Cerebellar nuclear complex (tissue), 1 donor: ENCODE results near the gene SCRN2.

Experiments used
- DNase-seq, 2 experiments: peaks; one replicate each; lab custom pipeline; 2025; lab: John Stamatoyannopoulos, UW

The SCRN2 gene

DNA sequence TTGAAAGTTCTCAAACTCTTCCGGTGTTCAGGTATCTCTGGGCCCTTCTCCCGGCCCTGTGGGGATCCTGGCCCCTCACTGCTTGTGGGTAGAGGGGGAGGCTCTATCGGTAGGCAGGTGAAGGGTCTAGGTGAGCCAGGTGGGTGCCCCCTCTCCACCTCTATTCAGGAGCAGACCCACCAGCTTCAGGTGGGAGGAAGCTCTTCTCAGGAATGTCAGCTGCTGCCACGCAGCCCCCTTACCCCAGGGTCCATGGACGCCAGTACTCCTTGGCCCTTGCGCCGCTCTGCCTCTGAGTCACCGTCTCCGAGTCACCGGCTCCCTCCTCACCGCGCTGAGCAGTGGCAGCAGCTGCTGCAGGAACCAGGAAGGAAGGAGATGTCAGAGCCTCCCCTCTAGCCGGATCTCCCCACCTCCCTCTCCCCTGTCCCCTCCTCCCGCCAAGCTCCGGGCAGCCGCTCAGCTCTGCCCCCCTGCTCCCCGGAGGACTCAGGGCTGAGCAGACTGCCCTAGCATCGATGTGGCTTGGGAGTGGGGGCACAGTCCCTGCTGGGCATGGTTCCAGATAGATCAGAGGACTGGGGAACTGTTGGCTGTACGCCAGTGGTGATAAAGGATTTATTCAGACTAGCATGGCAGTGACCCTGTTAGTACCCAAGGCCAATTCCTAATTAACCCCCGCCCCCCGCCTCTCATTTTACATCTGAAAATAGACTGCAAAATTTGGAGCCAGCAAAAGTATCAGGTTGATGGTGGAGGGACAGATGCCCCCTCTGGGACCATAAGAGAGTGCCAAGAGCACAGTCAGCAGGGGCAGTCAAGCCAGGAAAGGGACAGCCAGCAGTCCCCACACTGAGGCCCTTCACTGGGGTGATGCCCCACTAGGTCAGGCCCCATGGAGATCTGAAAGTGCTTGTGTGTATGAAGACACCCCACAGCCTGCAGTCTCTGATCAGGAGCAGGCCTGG lies 19.4 kb downstream of the SCRN2 start, which contains the start of gene OSBPL7:
Gene OSBPL7 (minus strand): TSS at position 371 of the 968 bp plus-strand sequence. CDS start 1,516 bp downstream, outside the sequence.
- DNase-seq: no peak

DNA sequence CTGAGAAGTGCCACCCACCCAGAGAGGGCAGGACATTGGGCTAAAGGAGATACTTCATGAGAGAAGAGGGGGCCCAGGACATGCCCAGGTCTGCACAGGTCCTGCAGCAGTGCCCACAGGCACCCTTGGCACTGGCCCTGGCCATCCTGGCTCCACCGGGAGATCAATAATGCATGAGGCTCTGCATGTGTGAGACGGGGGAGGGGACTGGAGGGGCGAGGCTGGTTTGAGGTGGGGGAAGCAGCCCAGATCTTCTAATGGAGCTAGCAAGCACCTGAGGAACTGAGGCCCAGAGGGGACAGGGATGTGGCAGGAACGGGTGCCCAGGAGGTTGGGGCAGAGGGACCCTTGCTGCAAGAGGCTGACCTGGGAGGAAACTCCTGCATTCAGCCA lies 20.0 kb downstream of the SCRN2 start:
- no peak for DNase-seq

DNA sequence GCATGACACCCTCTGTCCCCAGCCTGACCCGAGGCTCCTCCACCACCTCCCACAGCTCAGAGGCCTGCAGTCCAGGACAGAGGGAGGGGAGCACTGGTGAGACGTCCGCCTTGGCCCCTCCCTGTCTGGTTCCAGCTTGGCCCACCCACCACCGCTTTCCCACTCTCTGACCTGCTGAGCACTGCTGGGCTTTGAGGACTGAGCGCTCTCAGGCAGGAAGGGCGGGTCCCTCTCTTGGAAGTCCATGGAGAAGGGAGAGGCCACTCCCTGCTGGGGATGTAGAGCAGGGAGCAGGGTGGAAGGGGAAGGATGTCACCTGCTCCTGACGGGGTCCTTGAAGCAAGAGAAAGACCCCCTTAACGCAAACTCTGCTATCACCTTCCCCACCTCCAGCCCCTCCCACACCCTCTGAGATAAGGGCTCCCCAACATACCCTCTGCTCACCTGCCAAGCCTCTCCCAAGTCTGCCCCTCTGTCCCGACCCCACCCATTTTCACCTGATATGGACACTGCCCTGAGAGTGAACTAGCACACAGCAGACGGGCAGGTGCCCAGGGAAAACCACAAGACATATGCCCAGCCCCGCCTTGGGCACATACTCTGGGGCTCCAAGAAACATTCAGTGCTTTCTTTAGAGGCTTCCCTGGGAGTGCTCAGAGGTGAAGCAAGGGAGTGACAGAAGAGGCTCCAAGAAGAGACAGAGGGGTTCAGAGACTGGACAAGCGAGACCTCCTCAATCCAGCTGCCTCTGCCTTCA lies 20.9 kb downstream of the SCRN2 start:
- no peak for DNase-seq

DNA sequence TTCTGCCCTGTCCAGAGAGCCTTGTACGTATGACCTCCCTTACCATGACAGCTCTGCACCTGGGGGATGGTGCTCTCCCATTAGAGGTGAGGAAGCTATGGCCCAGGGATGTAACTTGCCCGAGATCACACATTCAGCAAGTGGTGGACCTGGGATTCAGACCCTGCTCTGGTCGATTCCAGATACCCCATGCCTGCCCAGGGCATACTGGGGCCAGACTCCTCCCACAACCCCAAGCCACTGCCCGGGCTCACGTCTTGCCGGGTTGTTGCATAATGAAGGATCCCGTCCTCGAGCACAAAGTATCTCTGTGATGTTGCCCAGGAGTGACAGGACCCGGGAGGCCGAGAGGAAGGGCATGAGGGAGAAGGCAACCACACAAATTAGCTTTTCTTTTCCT lies 21.6 kb downstream of the SCRN2 start:
- DNase-seq: no peak

DNA sequence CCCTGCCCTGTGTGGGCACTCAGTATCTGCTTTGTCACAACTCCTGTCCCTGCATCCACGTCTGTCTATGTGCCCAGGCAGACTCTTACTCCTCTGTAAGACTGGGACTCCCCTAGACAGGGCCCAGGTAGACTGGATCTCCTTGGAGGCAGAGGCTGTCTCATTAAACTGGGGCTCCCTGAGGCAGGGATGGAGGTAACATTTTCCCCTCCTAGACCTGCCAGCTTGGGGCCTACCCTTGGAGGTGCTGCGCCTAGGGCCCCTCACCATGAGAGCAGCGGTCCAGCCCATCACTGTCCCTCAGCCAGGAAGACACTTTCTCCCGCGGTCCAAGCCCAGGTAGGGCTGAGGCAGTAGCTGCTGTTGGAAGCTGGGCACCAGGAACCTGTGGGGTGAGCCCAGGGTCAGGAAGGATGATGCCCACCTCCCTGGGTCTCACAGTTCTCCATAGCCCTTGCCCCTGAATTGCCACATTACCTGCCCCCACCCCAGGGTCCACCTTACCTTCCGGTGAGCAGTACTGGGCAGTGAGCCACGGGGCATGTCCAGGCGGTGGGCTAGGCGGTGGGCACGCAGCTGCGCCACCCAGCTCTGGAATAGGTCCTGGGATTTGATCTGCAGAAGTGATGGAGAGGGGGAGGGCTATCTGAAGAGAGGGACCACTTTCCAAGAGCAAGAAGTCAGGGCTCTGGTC lies 22.9 kb downstream of the SCRN2 start:
- no peak for DNase-seq

DNA sequence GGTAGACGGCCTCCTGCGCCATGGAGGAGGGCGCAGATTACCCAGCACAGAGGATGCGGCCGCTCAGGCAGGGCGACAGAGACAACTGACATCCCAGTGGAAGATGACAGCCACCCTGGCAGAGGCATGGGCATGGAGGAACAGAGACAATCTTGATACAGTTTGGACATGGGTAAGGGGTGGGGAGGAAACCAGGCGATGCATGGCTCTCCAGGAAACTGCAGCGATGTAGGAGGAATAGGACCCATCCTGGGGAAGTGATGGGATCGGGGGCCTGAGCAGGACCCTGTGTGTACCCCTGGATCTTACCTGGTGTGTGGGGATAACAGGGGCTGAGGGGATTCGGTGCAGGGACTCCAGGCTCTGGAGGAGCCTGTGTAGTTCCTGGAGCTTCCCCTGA lies 24.1 kb downstream of the SCRN2 start:
- DNase-seq: no peak

DNA sequence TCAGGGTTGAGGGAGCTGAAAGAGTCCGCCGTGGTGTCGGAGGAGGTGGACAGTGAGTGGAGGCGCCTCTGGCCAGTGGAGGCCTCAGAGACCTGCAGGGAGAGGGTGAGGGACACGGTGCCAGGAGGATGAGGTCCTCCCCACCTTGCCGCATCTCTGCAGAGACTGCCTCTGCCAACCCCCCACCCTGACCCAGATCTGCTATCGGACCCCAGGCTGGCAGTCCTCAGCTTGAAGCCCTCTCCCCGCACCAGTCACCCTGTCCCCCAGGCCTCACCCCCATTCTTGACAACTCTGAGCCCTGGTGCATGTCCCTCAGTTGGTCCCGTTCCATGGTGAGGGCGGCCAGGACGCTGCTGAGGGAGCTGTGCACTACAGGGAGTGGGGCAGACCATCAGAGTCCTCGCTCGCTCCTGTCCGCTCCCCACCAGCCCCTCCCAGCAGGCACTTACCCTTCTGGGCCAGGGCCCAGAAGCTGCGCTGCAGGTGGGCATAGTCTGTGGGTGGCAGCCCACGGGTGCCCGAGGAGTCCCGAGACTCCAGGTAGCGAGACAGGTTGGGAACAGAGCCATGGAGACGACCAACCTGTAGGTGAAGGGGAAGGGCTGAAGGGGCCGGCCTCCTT lies 24.9 kb downstream of the SCRN2 start:
- no peak for DNase-seq

DNA sequence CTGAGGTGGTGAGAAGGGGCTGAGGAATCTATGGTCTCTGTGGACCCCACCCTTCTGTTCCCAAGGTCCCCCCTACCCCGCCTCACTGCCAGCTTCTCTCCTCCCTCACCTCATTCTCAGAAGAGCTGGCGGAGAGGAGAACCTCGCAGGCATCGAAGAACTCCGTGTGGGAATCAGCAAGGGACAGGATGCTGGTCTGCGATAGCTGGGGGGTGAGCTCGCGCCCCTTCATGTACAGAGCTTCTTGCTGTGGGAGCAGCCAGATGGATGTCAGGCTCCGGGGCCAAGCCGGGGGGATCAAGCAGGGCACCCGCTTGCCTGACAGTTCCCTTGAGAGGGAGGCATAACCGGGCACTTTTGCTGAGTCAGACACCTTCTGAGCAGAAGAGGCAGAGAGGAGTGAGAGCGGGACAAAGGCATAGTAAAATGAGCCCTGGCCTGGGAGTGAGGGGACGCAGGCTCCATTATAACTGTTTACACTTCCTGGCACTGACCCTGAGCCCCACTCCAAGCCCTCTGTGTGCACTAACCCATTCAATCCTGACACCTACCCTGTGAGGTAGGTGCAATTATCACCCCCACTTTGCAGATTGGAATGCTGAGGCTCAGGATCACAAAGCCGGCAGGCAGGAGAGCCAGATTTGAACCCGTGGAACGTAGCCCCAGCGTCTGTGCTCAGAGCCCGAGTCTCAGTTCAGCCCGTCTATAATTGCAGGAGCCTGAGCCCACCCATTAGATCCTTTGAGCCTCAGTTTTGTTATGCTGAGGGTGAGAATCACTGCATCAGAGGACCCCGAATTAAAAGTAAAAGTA lies 25.8 kb downstream of the SCRN2 start:
- DNase-seq: no peak

DNA sequence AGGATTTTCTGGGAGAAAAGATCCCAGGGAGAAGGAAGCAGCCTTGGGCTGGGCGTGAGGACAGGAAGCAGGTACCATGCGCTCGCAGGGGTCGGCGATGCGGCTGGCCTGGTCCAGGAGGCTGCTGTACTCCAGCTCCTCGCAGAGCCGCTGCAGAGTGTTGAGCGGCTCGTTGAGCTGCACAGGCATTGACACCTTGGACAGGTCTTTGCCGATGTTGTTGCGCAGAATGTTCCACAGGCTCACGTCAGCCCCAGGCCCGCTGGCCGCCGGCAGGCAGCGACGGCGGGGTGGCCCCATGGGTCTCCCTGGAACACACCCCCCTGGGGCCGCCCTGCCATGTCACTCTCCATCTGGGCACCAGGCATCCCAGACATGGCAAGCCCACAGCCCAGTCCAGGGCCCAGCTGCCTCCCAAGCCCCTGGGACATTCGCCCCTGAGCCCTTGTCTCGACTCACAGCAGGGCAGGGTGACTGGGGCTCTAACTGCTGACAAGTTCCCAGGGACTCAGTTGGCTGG lies 27.5 kb downstream of the SCRN2 start:
- no peak for DNase-seq

DNA sequence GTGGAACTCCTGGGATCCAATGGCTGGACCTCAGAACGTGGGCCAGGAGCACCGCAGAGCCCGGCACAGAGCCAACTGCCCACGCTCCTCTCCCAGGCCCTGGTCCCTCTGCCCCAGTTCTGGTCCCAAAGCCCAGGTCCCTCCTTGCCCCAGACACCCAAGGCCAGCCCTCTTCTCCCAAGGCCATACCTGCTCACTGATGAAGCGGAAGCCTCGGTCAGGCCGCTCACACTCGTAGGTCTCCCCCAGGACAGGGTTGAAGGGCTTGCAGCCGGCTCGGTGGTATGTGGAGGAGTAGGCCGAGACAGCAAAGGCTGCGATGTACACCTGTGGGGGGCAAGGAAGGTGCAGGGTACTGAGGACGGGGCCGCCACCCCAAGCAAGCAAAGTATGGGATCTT lies 28.0 kb downstream of the SCRN2 start:
- no peak for DNase-seq

DNA sequence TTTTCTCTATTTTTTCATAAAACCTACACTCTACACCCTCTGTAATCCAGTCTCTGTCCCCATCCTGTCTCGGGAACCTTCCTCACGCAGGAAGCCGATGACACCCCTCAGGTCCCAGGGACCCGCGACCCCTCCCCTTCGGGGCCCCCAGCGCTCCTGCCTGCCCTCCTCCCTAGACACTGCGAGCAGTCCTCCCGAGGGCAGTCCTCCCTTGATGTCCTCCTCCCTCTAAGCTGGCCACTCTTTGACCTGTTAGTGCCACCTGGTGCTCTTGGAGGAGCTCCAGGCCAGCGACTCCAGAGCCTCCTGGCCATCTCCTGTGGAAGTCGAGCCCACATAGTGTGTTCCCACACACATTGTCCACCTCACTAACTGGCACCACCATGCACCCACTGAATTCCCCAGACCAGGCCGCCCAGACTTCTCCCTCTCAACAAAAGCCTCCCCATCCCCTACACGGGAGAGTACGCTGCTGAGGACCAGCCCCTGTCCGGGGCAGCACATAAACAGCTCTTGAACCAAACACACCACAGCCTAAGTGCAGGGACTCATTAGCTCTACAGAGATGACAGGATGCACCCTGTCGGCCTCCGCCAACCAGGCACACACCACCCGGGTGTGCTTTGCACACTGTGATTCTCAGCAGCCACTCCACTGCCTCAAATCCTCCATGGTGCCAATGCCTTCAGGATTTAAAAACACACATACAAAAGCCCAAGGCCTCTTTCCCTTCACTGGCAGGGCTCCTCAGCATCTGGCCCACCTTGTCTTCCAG lies 28.7 kb downstream of the SCRN2 start:
- no peak for DNase-seq

DNA sequence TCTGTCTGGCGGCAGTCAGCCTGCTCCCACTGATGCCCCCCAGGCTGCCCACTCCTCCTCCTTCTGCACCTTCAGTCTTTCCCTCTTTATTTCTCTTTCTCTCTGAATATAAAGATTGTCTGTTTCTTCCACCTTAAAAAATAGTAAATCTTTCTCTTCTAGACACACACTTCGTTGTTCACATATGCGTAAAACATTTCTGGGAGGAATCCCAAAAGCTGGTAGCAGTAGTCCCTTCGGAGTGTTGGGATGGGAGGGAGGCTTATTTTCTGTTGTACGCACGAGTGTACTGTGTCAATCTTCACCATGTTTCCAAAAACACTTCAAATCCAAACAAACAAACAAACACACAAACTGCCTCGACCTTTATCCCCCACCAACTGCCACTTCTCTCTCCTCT lies 29.4 kb downstream of the SCRN2 start:
- no peak for DNase-seq

DNA sequence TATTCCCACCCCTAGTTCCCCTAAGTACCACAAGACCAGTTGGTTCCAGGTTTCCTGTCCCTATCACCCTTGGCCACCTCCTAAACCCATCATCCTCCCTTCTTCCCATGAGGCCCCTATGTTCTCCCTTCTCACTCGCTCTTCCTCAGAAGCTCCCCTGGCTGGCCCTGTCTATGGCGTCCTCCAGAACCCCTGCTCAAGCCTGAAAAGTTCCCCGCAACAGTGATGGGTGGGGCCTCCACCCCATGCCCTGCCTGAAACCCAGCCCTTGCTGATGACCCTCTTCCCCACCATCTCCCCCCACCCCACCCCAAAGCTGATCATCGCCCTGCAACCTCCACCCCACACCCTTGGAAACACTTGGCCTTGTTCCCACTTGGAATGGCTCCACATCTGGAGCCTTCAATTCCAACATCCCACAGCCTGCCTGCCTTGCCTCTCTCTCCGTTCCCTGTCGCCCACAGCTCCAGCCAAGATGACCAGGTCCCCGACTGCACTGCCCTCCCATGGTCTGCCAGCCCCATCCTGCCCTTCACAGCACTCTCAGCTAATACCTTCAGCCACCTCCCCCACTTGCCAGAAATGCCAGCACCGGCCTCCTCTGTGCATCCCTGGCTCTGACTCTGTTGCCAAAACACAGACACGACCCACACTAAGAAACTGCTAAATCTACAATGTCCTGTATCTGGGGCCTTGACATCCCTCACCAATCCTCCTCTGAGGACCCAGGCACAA lies 30.0 kb downstream of the SCRN2 start:
- DNase-seq: no peak

DNA sequence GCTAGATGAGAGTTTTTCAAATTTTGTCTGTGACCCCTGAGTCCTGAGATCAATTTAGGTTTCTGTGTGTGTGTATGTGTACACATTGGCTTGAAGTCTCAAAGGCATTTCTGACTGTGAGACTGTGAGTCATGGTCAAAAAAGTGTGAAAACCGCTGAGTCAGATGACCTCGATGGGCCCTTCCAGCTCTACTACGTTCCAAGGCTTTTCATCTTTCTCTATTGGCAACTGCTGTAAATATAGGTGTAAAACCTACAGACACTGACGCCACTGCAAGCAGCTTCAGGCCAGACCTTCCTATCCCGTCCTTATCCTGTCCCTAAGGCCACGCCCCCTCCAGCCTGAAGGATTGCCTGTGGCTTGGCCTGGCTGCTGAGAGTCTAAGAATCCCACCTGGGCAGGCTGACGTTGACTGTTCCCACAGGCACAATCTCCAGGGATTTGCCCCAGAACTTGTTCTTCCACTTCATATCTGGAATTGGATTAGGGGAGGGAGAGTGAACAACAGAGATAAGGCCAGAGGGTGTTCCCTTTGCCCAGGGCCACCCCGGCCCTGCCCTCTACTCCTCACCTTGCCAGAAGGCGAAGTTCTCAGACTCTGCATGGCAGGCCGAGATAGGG lies 30.8 kb downstream of the SCRN2 start:
- DNase-seq: no peak

DNA sequence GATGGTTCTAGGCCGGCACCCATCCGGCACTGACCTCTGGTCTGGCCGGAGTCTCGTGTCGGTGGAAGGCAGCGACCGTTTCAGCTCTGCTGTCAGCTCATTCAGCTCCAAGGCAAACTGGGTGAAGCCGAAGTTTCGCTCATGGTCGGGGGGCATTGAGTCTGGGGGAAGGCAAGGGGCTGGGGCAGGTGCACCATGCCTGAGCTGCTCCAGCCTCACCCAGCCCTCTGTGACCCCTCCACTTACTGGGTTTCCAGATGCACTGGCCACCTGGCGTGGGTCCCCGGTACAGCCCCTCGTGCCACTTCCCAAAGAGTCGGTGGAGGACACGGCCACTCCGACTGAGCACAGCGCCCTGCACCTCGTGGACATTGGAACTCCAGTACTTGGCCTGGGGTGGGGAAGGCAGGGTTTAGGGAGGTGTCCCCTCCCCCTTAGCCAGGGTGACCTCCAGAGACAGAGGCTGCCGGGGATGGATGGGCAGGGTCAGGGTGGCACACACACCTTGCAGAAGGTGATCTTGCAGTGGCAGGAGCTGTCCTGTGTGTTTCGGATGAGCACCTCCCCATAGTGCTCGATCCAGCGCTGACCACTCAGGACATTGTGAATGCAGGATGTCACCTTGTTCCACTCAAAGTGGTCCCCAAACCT lies 32.1 kb downstream of the SCRN2 start:
- DNase-seq: no peak

DNA sequence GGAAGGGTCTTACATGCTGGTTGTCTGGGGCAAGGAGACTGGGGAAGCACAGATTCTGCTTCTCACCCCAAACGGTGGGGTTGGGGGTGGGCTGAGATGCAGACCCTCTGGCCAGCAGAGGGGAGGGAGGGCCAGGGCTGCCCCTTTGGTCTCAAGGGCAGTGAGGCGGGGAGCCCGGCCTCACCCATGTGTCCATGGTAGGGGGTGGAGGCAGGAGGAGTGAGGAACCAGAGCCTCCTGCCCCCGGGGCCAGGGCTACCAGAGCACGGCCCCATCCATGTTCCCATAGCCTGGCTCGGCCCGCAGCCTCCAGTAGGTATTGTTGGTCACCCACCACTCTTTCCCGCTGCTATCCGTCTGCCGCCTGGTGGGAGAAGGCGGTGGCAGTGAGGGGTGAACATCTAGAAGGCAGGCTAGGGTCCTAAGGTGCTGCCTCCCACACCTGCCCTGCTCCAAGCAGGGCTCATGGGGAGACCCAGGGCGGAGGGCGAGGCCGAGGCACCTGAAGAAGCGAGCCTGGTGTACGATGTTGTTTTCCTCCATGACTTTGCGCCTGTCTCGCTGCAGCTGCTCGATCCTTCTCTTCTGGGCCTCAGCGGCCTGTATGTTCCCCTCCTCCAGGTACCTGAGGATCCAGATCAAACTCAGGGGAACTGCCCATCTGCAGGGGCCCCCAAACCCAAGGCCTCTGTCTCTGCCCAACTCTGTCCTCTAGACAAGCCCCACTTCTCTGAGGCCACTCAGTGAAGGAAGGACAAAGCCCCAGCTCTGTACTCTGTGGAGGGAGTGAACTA lies 32.8 kb downstream of the SCRN2 start:
- DNase-seq: no peak

DNA sequence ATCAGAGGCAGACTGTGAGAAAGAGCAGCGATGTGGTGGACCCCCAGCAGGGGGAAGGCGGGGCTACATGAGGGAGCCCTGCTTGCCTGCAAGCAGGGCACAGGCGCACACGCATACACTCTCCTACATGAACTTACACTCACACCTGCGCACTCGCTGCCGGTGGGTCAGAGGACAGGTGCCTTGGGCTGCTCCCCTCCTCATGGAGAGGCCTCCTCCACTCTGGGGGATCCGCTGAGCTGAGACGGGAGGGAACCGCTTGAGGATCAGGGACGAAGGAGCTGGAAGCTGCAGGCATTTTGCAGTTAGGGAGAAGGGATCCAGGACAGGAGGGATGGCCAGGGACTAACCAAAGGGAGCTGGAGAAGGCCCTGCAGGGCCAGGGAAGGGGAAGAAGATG lies 33.7 kb downstream of the SCRN2 start:
- DNase-seq: no peak

DNA sequence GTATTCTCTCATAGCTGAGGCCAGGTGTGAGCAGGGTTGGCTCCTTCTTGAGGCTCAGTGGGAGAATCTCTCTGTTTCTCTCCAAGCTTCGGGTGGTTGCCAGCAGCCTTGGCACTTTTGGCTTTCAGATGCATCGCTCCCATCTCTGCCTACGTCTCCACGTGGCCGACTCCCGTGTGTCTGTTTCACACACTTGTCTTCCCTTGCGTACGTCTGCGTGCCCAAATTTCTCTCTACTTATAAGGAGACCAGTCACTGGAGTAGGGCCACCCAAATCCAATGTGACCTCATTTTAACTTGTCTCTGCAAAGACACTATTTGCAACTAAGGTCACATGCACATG lies 34.2 kb downstream of the SCRN2 start:
- DNase-seq: no peak
